SHP77 treated with DMSO at 0.1 percent for 48 hours (cell line): ENCODE measurements around the gene ATP6V0C.

ENCODE experiments used
- DNase-seq: peaks from one replicate; lab custom pipeline; 2025; lab: John Stamatoyannopoulos, UW

ATP6V0C gene

GRCh38 chr16:2490190-2491105 lies 23.3 kb upstream of the ATP6V0C start:
- no peak for DNase-seq

GRCh38 chr16:2492292-2492691 lies 21.5 kb upstream of the ATP6V0C start:
- DNase-seq: no peak

- no peak for DNase-seq
These were observed 20.1 kb upstream of the ATP6V0C start for GRCh38 chr16:2493605-2494004.

GRCh38 chr16:2494616-2495015 lies 19.1 kb upstream of the ATP6V0C start:
- DNase-seq: no peak

- DNase-seq: no peak
These were observed 18.7 kb upstream of the ATP6V0C start for GRCh38 chr16:2495041-2495440.

- no peak for DNase-seq
These were observed 17.3 kb upstream of the ATP6V0C start for GRCh38 chr16:2496223-2497115.

- no peak for DNase-seq
These were observed 16.6 kb upstream of the ATP6V0C start for GRCh38 chr16:2497116-2497630.

- DNase-seq: no peak
These were observed 15.9 kb upstream of the ATP6V0C start for GRCh38 chr16:2497695-2498484.

- DNase-seq: no peak
These were observed 15.1 kb upstream of the ATP6V0C start for GRCh38 chr16:2498531-2499253.

GRCh38 chr16:2499454-2499853 lies 14.3 kb upstream of the ATP6V0C start:
- no peak for DNase-seq

- no peak for DNase-seq
These were observed 13.8 kb upstream of the ATP6V0C start for GRCh38 chr16:2499890-2500429.

- DNase-seq: no peak
These were observed 13.3 kb upstream of the ATP6V0C start for GRCh38 chr16:2500430-2500917.

GRCh38 chr16:2500918-2501750 lies 12.6 kb upstream of the ATP6V0C start:
- DNase-seq: peak; percentile 38

GRCh38 chr16:2501946-2502895 lies 11.5 kb upstream of the ATP6V0C start:
- DNase-seq: no peak

GRCh38 chr16:2505695-2506094 lies 8.1 kb upstream of the ATP6V0C start:
- DNase-seq: no peak

GRCh38 chr16:2507052-2507659 lies 6.6 kb upstream of the ATP6V0C start:
- no peak for DNase-seq

- no peak for DNase-seq
These were observed 6.1 kb upstream of the ATP6V0C start for GRCh38 chr16:2507665-2508064.

- no peak for DNase-seq
These were observed 4.9 kb upstream of the ATP6V0C start for GRCh38 chr16:2508722-2509400.
